ENCODE data around the gene CSF2RB.

DNA sequence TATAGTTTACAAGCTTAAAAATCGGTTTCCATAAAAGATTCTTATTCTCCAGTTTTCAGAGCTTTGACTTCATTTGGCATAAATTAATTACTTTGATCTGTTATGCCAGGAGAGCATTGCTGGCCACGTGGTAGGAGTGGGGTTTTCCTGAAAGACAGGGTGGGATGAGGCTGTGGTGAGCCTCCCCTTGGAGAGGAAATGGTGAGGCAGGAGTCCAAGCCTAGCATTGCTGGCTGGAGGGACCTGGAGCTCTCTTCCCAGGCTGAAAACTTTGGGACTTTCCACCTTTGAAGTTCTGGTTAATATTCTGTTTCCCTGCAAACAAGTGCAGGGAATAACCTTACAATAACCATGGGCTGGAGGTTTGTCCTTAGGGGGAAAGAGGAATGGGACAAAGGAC, 21.1 kb upstream of the CSF2RB start:
- TF ChIP-seq POLR2A (IDR thresholded peaks at IDR 0.05) (no peak), EP300 (IDR thresholded peaks at IDR 0.05; ENCODE audit: low read depth) (no peak), POLR2AphosphoS5 (IDR thresholded peaks at IDR 0.05) (no peak)
- TF ChIP-seq, protein P1, sequence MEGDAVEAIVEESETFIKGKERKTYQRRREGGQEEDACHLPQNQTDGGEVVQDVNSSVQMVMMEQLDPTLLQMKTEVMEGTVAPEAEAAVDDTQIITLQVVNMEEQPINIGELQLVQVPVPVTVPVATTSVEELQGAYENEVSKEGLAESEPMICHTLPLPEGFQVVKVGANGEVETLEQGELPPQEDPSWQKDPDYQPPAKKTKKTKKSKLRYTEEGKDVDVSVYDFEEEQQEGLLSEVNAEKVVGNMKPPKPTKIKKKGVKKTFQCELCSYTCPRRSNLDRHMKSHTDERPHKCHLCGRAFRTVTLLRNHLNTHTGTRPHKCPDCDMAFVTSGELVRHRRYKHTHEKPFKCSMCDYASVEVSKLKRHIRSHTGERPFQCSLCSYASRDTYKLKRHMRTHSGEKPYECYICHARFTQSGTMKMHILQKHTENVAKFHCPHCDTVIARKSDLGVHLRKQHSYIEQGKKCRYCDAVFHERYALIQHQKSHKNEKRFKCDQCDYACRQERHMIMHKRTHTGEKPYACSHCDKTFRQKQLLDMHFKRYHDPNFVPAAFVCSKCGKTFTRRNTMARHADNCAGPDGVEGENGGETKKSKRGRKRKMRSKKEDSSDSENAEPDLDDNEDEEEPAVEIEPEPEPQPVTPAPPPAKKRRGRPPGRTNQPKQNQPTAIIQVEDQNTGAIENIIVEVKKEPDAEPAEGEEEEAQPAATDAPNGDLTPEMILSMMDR (IDR thresholded peaks at IDR 0.05) = no peak
